ENCODE data around the gene CHEK2. TPM values are rescaled to one million over a fixed set of nuclear protein-coding genes. Genes with fewer than 3 reads are reported as not detected.
A peak's percentile ranks its signal among the peaks of the same experiment; 100 is the strongest.

The CHEK2 gene
- total and polyA plus RNA-seq, 2 experiments from 2014 or later, result 15.0 to 30.3 TPM

GRCh38 chr22:28711341-28711740 is 30.3 kb downstream of the CHEK2 start:
- H3K27ac ChIP-seq, result no peak overlapping the region
- no peaks in the 10 kb centered on the region for H3K27me3 ChIP-seq
- H3K4me1 ChIP-seq (ENCODE audit: low read depth), result no peaks in the 10 kb centered on the region
- no peak overlapping the region for H3K4me3 ChIP-seq
- no peaks in the 10 kb centered on the region for H3K9me3 ChIP-seq (ENCODE audit: low read depth)
- DNase-seq (ENCODE audit: low read depth in 1 of 2, low spot score in 1 of 2), result no peak
- no peaks in the 10 kb centered on the region for H3K36me3 ChIP-seq
- no peak for TF ChIP-seq CTCF (IDR thresholded peaks at IDR 0.05; ENCODE audit: low read depth, low read length)

GRCh38 chr22:28710576-28711191 is 30.9 kb downstream of the CHEK2 start:
- H3K27ac ChIP-seq, result no peak overlapping the region

GRCh38 chr22:28710107-28710506 is 31.5 kb downstream of the CHEK2 start:
- TF ChIP-seq CTCF (IDR thresholded peaks at IDR 0.05; ENCODE audit: low read depth, low read length), result no peak
- Histone ChIP-seq H3K4me1 (ENCODE audit: low read depth) (no peaks in the 10 kb centered on the region), H3K36me3 (no peaks in the 10 kb centered on the region), H3K27ac (no peak overlapping the region), H3K9me3 (ENCODE audit: low read depth) (no peaks in the 10 kb centered on the region), H3K27me3 (no peaks in the 10 kb centered on the region), H3K4me3 (no peak overlapping the region)
- DNase-seq (ENCODE audit: low read depth in 1 of 2, low spot score in 1 of 2), result peak in 1 of 2 donors; percentile 9

More at GRCh38 chr22:28710576-28711191, 30.9 kb downstream of the CHEK2 start:
- no peak for TF ChIP-seq CTCF (IDR thresholded peaks at IDR 0.05; ENCODE audit: low read depth, low read length)
- Histone ChIP-seq H3K9me3 (ENCODE audit: low read depth) (no peaks in the 10 kb centered on the region), H3K4me1 (ENCODE audit: low read depth) (no peaks in the 10 kb centered on the region), H3K36me3 (no peaks in the 10 kb centered on the region), H3K27me3 (no peaks in the 10 kb centered on the region), H3K4me3 (no peak overlapping the region)
- peak in 1 of 2 donors; percentile 82 for DNase-seq (ENCODE audit: low read depth in 1 of 2, low spot score in 1 of 2)

- H3K36me3 ChIP-seq, result no peaks in the 10 kb centered on the region
- no peak for TF ChIP-seq CTCF (IDR thresholded peaks at IDR 0.05; ENCODE audit: low read depth, low read length)
- H3K4me1 ChIP-seq (ENCODE audit: low read depth), result no peaks in the 10 kb centered on the region
- H3K9me3 ChIP-seq (ENCODE audit: low read depth), result no peaks in the 10 kb centered on the region
- H3K4me3 ChIP-seq, result no peak overlapping the region
- DNase-seq (ENCODE audit: low read depth in 1 of 2, low spot score in 1 of 2), result no peak
- no peaks in the 10 kb centered on the region for H3K27me3 ChIP-seq
- H3K27ac ChIP-seq, result no peak overlapping the region
Measured at GRCh38 chr22:28706845-28707244, 34.8 kb downstream of the CHEK2 start.

- DNase-seq (ENCODE audit: low read depth in 1 of 2, low spot score in 1 of 2), result peak in 1 of 2 donors; percentile 28
- no peaks in the 10 kb centered on the region for H3K27me3 ChIP-seq
- H3K4me3 ChIP-seq, result no peak overlapping the region
- H3K36me3 ChIP-seq, result no peaks in the 10 kb centered on the region
- no peak for TF ChIP-seq CTCF (IDR thresholded peaks at IDR 0.05; ENCODE audit: low read depth, low read length)
- no peak overlapping the region for H3K27ac ChIP-seq
- H3K4me1 ChIP-seq (ENCODE audit: low read depth), result no peaks in the 10 kb centered on the region
- H3K9me3 ChIP-seq (ENCODE audit: low read depth), result no peaks in the 10 kb centered on the region
Measured at GRCh38 chr22:28703436-28703835, 38.2 kb downstream of the CHEK2 start.

Data from cardiac muscle cell (in vitro differentiated cells and primary cell).